ENCODE data around the gene TDRD7. TPM values are rescaled to one million over a fixed set of nuclear protein-coding genes. Genes with fewer than 3 reads are reported as not detected.

Gene TDRD7
- total and polyA plus RNA-seq, 9 of the 15 experiments (the other 6 are each of a cell fraction or from before 2014, with no cell fraction given) = 2.2 to 7.7 (median 5.2) TPM

DNA sequence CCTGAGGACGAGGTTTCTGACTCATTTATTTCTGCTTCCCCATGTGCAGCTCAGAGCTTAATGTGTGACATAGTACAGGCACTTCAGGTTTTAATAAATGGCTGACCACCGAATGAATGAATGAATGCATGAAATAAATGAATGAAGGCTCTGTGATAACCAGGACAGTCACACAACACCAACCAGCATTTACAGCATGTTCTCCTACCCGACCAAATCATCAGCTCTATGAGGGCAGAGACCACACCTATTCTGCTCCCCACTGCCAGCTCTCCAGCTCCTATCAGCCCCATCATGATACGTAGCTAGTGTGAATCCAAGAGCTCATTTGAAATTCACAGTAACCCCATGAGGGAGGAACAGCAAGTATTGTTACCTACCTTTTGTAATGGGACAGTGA is 94.4 kb downstream of the TDRD7 start:
- TF ChIP-seq ZNF143 (CRISPR knock-in tag; IDR thresholded peaks at IDR 0.05) (no peak), ZNF24 (IDR thresholded peaks at IDR 0.05) (peak; percentile 78; the same call in 1 of the 2 replicates)
- no peak overlapping the region for H3K9ac ChIP-seq (ENCODE audit: insufficient read depth in 1 of 2, low read depth in 2 of 2, low read length in 2 of 2)
- peaks cover 44 to 66% of the 10 kb centered on the region in 2 experiments for H3K4me1 ChIP-seq (replicated peaks in 1 of 2; ENCODE audit: control insufficient read depth in 2 of 2, insufficient read depth in 2 of 2, low read length in 2 of 2)
- no peaks in the 10 kb centered on the region for H3K9me3 ChIP-seq (replicated peaks; ENCODE audit: control insufficient read depth, insufficient read depth, low read depth, low read length)
- peaks cover 94% of the 10 kb centered on the region for H3K79me2 ChIP-seq (ENCODE audit: control insufficient read depth, insufficient read depth, low read length)
- ChIA-PET POLR2A (interaction anchor here (0.6 to 5.3 kb wide), 4 partner anchors 11 to 815 kb away, joined by 3 to 29 read pairs (median 5); partner anchors contain the start of genes NCBP1 and TSTD2), CTCF (ENCODE audit: low intra/inter-chr PET ratio) (no interaction called here)
- FAIRE-seq (no peak), ATAC-seq (no peak), DNase-seq (ENCODE audit: extremely low read depth in 1 of 4, low spot score in 3 of 4) (no peak)
- H3K36me3 ChIP-seq (ENCODE audit: control insufficient read depth, insufficient read depth, low read length) = peaks cover 33% of the 10 kb centered on the region
- H3K4me3 ChIP-seq = no peak overlapping the region
- H3K4me2 ChIP-seq (ENCODE audit: insufficient read depth, low read length) = peak overlapping the region; percentile 22; the same call in 1 of the 2 replicates
- 55% methylated on average over 4 of the region's 4 CpGs for WGBS (ENCODE audit: insufficient coverage, low coverage, missing lambda C conversion rate)
- H4K20me1 ChIP-seq (replicated peaks; ENCODE audit: control insufficient read depth, insufficient read depth, low read length) = peaks cover 29% of the 10 kb centered on the region
- peaks cover 5% of the 10 kb centered on the region for H3K9me1 ChIP-seq (ENCODE audit: control insufficient read depth, insufficient read depth, low read length)
- in situ Hi-C loops (cut with MboI) (no loop called here), intact Hi-C loops (cut with micrococcal nuclease) (no loop called here)
- H3K27me3 ChIP-seq (ENCODE audit: control insufficient read depth in 2 of 2, insufficient read depth in 2 of 2, low read length in 2 of 2) = no peaks in the 10 kb centered on the region; a peak in 1 of 5 replicates
- H3K27ac ChIP-seq (ENCODE audit: extremely low read depth, low read depth, low read length) = no peak overlapping the region; the same call in 2 of the 3 replicates
- H2AFZ ChIP-seq (ENCODE audit: low read depth, low read length) = no peak overlapping the region
- BruUV-seq (replicated peaks) = no TSS peak

DNA sequence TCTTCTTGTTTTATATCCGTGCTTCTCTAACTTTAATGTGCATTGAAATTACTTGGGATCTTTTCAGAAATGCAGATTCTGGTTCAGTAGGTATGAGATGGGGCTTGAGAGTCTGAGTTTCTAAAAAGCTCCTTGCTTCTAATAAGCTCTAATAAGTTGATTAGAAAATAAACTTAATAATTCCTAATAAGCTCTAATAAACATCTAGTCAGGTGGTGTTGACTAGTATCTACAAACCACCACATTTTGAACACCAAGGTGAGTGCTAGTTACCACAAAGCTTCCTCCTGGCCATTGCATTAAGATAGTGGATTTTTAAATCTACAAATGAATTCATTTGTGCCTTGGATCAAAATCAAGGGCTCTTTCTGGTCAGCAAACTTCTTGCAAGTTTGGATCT is 94.9 kb downstream of the TDRD7 start:
- no peak for DNase-seq (ENCODE audit: extremely low read depth in 1 of 4, low spot score in 3 of 4)
- intact Hi-C loops (cut with micrococcal nuclease) = no loop called here
- WGBS (ENCODE audit: insufficient coverage, low coverage, missing lambda C conversion rate) = 73% methylated on average over 1 of the region's 1 CpG
- no peak overlapping the region for H3K4me2 ChIP-seq (ENCODE audit: insufficient read depth, low read length)
- H3K79me2 ChIP-seq (ENCODE audit: control insufficient read depth, insufficient read depth, low read length) = peaks cover 96% of the 10 kb centered on the region
- H2AFZ ChIP-seq (ENCODE audit: low read depth, low read length) = no peak overlapping the region
- peaks cover 41 to 67% of the 10 kb centered on the region in 2 experiments for H3K4me1 ChIP-seq (replicated peaks in 1 of 2; ENCODE audit: control insufficient read depth in 2 of 2, insufficient read depth in 2 of 2, low read length in 2 of 2)
- no peak for ATAC-seq
- BruUV-seq (replicated peaks) = no TSS peak
- H3K9me3 ChIP-seq (replicated peaks; ENCODE audit: control insufficient read depth, insufficient read depth, low read depth, low read length) = no peaks in the 10 kb centered on the region
- CTCF ChIA-PET (ENCODE audit: low intra/inter-chr PET ratio) = no interaction called here
- no peaks in the 10 kb centered on the region; a peak in 1 of 5 replicates for H3K27me3 ChIP-seq (ENCODE audit: control insufficient read depth in 2 of 2, insufficient read depth in 2 of 2, low read length in 2 of 2)
- no peak overlapping the region for H3K4me3 ChIP-seq
- H3K9me1 ChIP-seq (ENCODE audit: control insufficient read depth, insufficient read depth, low read length) = peaks cover 7% of the 10 kb centered on the region
- in situ Hi-C loops (cut with MboI) = no loop called here
- peaks cover 35% of the 10 kb centered on the region for H3K36me3 ChIP-seq (ENCODE audit: control insufficient read depth, insufficient read depth, low read length)
- H3K9ac ChIP-seq (ENCODE audit: insufficient read depth in 1 of 2, low read depth in 2 of 2, low read length in 2 of 2) = no peak overlapping the region
- H4K20me1 ChIP-seq (replicated peaks; ENCODE audit: control insufficient read depth, insufficient read depth, low read length) = peaks cover 30% of the 10 kb centered on the region
- POLR2A ChIA-PET = interaction anchor here (1.3 to 5.3 kb wide), 2 partner anchors 11 to 126 kb away, joined by 5 to 29 read pairs; partner anchors contain the start of genes NCBP1 and TSTD2
- H3K27ac ChIP-seq (ENCODE audit: extremely low read depth, low read depth, low read length) = no peak overlapping the region
- FAIRE-seq = no peak
- TF ChIP-seq ZNF232 (CRISPR knock-in tag; IDR thresholded peaks at IDR 0.05) (0 out of 2 replicates have a peak, but pooled peaks have one; percentile 67), KHSRP (IDR thresholded peaks at IDR 0.05) (no peak), SREBF2 (CRISPR knock-in tag; IDR thresholded peaks at IDR 0.05) (no peak), HLTF (IDR thresholded peaks at IDR 0.05) (no peak), PHTF2 (CRISPR knock-in tag; IDR thresholded peaks at IDR 0.05) (no peak), DACH1 (IDR thresholded peaks at IDR 0.05; ENCODE audit: partially characterized antibody) (peak; percentile 88), XRCC4 (IDR thresholded peaks at IDR 0.05; ENCODE audit: extremely low read depth, insufficient read depth, insufficient read length) (no peak), ZNF431 (CRISPR knock-in tag; IDR thresholded peaks at IDR 0.05) (no peak), ZBTB7A (IDR thresholded peaks at IDR 0.05; ENCODE audit: borderline replicate concordance, control insufficient read depth, low read depth, low read length) (no peak), ELF2 (CRISPR knock-in tag; IDR thresholded peaks at IDR 0.05) (no peak), LCOR (CRISPR knock-in tag; IDR thresholded peaks at IDR 0.05) (no peak), FOXJ3 (CRISPR knock-in tag; IDR thresholded peaks at IDR 0.05) (no peak)
- TF ChIP-seq, protein P1, sequence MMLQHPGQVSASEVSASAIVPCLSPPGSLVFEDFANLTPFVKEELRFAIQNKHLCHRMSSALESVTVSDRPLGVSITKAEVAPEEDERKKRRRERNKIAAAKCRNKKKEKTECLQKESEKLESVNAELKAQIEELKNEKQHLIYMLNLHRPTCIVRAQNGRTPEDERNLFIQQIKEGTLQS (IDR thresholded peaks at IDR 0.05) = no peak
- TF ChIP-seq, protein P1 (CRISPR knock-in tag; conservative IDR thresholded peaks at IDR 0.05) = peak; percentile 53; the same call in 1 of the 2 replicates
- TF ChIP-seq, protein P2, sequence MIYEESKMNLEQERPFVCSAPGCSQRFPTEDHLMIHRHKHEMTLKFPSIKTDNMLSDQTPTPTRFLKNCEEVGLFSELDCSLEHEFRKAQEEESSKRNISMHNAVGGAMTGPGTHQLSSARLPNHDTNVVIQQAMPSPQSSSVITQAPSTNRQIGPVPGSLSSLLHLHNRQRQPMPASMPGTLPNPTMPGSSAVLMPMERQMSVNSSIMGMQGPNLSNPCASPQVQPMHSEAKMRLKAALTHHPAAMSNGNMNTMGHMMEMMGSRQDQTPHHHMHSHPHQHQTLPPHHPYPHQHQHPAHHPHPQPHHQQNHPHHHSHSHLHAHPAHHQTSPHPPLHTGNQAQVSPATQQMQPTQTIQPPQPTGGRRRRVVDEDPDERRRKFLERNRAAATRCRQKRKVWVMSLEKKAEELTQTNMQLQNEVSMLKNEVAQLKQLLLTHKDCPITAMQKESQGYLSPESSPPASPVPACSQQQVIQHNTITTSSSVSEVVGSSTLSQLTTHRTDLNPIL (CRISPR knock-in tag; IDR thresholded peaks at IDR 0.05) = no peak

Data from K562 (cell line).